Stimulated activated effector memory CD8-positive, alpha-beta T cell treated with anti-CD3 and anti-CD28 coated beads, Interleukin-12 subunit alpha, Interleukin-12 subunit beta, amount 100 ng/mL, for 72 hours (primary cell): Measurements from ENCODE around the gene IBA57.
"Not testable (repeated sequence)": the region's sequence is repeated elsewhere in the genome, so short reads cannot be mapped to it uniquely, and the experiment has no call there.

Source experiments
- ATAC-seq: fragments of 150-1000 bp; cut with Tn5 transposase; 2 replicates; pipeline ENCODE4 v1.10.0; 2021
- DNase-seq, 2 donors: peaks; one replicate each; pipeline ENCODE4 v3.0.0; 2021 to 2022; ENCODE audit warnings: low spot score in 2 of 2
- H3K27ac Mint-ChIP-seq: one replicate; pipeline ENCODE4 v1.8.0; 2022; ENCODE audit warnings: mild to moderate bottlenecking, mixed read lengths
- H3K36me3 Mint-ChIP-seq: one replicate; pipeline ENCODE4 v1.8.0; 2022; ENCODE audit warnings: mild to moderate bottlenecking, mixed read lengths
- H3K4me1 Mint-ChIP-seq: one replicate; pipeline ENCODE4 v1.8.0; 2022; ENCODE audit warnings: mixed read lengths
- H3K4me3 Mint-ChIP-seq: one replicate; pipeline ENCODE4 v1.8.0; 2022; ENCODE audit warnings: mild to moderate bottlenecking, mixed read lengths
- H3K9me3 Mint-ChIP-seq: one replicate; pipeline ENCODE4 v1.8.0; 2022; ENCODE audit warnings: mixed read lengths

Gene IBA57

GRCh38 chr1:228225165-228225710 lies 59.6 kb downstream of the IBA57 start:
- DNase-seq, result no peak
- ATAC-seq, result no peak
- Mint-ChIP-seq H3K4me3 (no peak overlapping the region), H3K27ac (no peak overlapping the region), H3K9me3 (no peaks in the 10 kb centered on the region), H3K36me3 (peaks cover 7% of the 10 kb centered on the region), H3K4me1 (no peaks in the 10 kb centered on the region)

GRCh38 chr1:228225740-228226139 lies 60.1 kb downstream of the IBA57 start:
- Mint-ChIP-seq H3K4me3 (no peak overlapping the region), H3K4me1 (no peaks in the 10 kb centered on the region), H3K36me3 (peaks cover 7% of the 10 kb centered on the region), H3K27ac (no peak overlapping the region), H3K9me3 (no peaks in the 10 kb centered on the region)
- DNase-seq, result no peak
- no peak for ATAC-seq

GRCh38 chr1:228226141-228226874 lies 60.7 kb downstream of the IBA57 start:
- no peak for ATAC-seq
- Mint-ChIP-seq H3K4me1 (no peaks in the 10 kb centered on the region), H3K9me3 (no peaks in the 10 kb centered on the region), H3K4me3 (no peak overlapping the region), H3K27ac (no peak overlapping the region), H3K36me3 (peaks cover 7% of the 10 kb centered on the region)
- no peak for DNase-seq

GRCh38 chr1:228226956-228227791 lies 61.6 kb downstream of the IBA57 start:
- peaks cover 7% of the 10 kb centered on the region for H3K36me3 Mint-ChIP-seq
- no peak overlapping the region for H3K27ac Mint-ChIP-seq
- DNase-seq, result no peak
- no peaks in the 10 kb centered on the region for H3K9me3 Mint-ChIP-seq
- no peaks in the 10 kb centered on the region for H3K4me1 Mint-ChIP-seq
- ATAC-seq, result no peak
- no peak overlapping the region for H3K4me3 Mint-ChIP-seq

GRCh38 chr1:228228147-228228546 lies 62.5 kb downstream of the IBA57 start:
- not testable (repeated sequence) for H3K27ac Mint-ChIP-seq, DNase-seq, H3K4me1 Mint-ChIP-seq, ATAC-seq, H3K4me3 Mint-ChIP-seq, H3K9me3 Mint-ChIP-seq
- H3K36me3 Mint-ChIP-seq, result peaks cover 10% of the 10 kb centered on the region

- Mint-ChIP-seq H3K27ac (no peak overlapping the region), H3K9me3 (peaks cover 2% of the 10 kb centered on the region), H3K4me3 (no peak overlapping the region), H3K36me3 (peaks cover 13% of the 10 kb centered on the region), H3K4me1 (no peaks in the 10 kb centered on the region)
- DNase-seq, result no peak
- ATAC-seq, result no peak
Observed at GRCh38 chr1:228228601-228229074, 63.0 kb downstream of the IBA57 start.

- no peaks in the 10 kb centered on the region for H3K4me1 Mint-ChIP-seq
- no peak for DNase-seq
- no peak overlapping the region for H3K27ac Mint-ChIP-seq
- no peak overlapping the region for H3K4me3 Mint-ChIP-seq
- peaks cover 8% of the 10 kb centered on the region for H3K36me3 Mint-ChIP-seq
- no peak for ATAC-seq
- H3K9me3 Mint-ChIP-seq, result peaks cover 2% of the 10 kb centered on the region
Observed at GRCh38 chr1:228231189-228231588, 65.6 kb downstream of the IBA57 start.
